A549 (cell line): ENCODE data around the gene PPM1J. TPM values are rescaled to one million over a fixed set of nuclear protein-coding genes. Genes with fewer than 3 reads are reported as not detected.
A peak's percentile ranks its signal among the peaks of the same experiment; 100 is the strongest.

Source experiments
- ATAC-seq, 2 experiments: fragments of 200-7000 bp in 1 of 2; fragments of >200 bp in 1 of 2; cut with Nextera tagmentation in 1 of 2; cut with Tn5 transposase in 1 of 2; 3 replicates each; pipeline versions ENCODE4 v1.8.0 to v1.9.1; 2018 to 2020; ENCODE audit warnings: mild to moderate bottlenecking in 1 of 2, moderate library complexity in 1 of 2
- CTCF ChIA-PET: fragments of 300-600 bp; sonication (Branson Sonifier 250); formaldehyde crosslinking; extraction: SDS; loops from one replicate; lab custom pipeline; 2021; ENCODE audit warnings: antibody characterized with exemption, inconsistent platforms; lab: Yijun Ruan, JAX
- POLR2A ChIA-PET: fragments of 350-600 bp; formaldehyde crosslinking; extraction: SDS; loops from one replicate; lab custom pipeline; 2021; ENCODE audit warnings: antibody characterized with exemption, inconsistent platforms; lab: Yijun Ruan, JAX
- DNase-seq, 2 experiments: peaks; one replicate each; pipeline versions ENCODE4 v3.0.0 to v3.0.0-alpha.2; 2011 to 2016; ENCODE audit warnings: low read depth in 1 of 2, low spot score in 1 of 2
- FAIRE-seq: peaks from 2 replicates; lab custom pipeline; 2011; peaks lifted over from hg19 to GRCh38; lab: Jason Lieb, UNC
- H3K27ac ChIP-seq, 2 experiments: fragments of >200 bp; sonication (Bioruptor Twin); formaldehyde crosslinking; 3 replicates each; pipeline ENCODE4 v1.5.1; 2016 to 2017
- H3K4me1 ChIP-seq: fragments of >200 bp; sonication (Bioruptor Twin); formaldehyde crosslinking; 3 replicates; pipeline ENCODE4 v1.6.1; 2016
- H3K4me2 ChIP-seq: fragments of >200 bp; sonication (Bioruptor Twin); formaldehyde crosslinking; 3 replicates; pipeline ENCODE4 v1.6.1; 2016
- H3K4me3 ChIP-seq: fragments of >200 bp; sonication (Bioruptor Twin); formaldehyde crosslinking; 3 replicates; pipeline ENCODE4 v1.5.1; 2016
- H3K9me3 ChIP-seq: fragments of >200 bp; sonication (Bioruptor Twin); formaldehyde crosslinking; 3 replicates; pipeline ENCODE4 v1.6.1; 2016
- BHLHE40 ChIP-seq: IDR thresholded peaks from 2 replicates; pipeline ENCODE4 v1.6.1; 2012; ENCODE audit warnings: low read depth, low read length, inconsistent platforms
- CBX8 ChIP-seq: fragments of 200-600 bp; sonication (generic); IDR thresholded peaks from 2 replicates; pipeline ENCODE4 v1.6.1; 2016
- CHD4 ChIP-seq: fragments of 200-600 bp; sonication (generic); IDR thresholded peaks from 2 replicates; pipeline ENCODE4 v1.6.1; 2016; ENCODE audit warnings: antibody characterized with exemption, mild to moderate bottlenecking, borderline replicate concordance
- CTCF ChIP-seq: fragments of >200 bp; sonication (Bioruptor Twin); formaldehyde crosslinking; IDR thresholded peaks from 3 replicates; pipeline ENCODE4 v1.5.1; 2016
- EHF ChIP-seq: fragments of 250-450 bp; sonication (Bioruptor Pico); IDR thresholded peaks from 2 replicates; pipeline ENCODE4 v1.5.0; 2020; ENCODE audit warnings: mild to moderate bottlenecking
- EHMT2 ChIP-seq: fragments of 200-600 bp; sonication (generic); IDR thresholded peaks from 2 replicates; pipeline ENCODE4 v1.6.1; 2016; ENCODE audit warnings: antibody characterized with exemption, low read depth, mild to moderate bottlenecking, moderate library complexity
- FOSB ChIP-seq: fragments of 250-450 bp; sonication (Bioruptor Pico); IDR thresholded peaks from 2 replicates; pipeline ENCODE4 v1.5.0; 2020; ENCODE audit warnings: mild to moderate bottlenecking, moderate library complexity
- GATA3 ChIP-seq: IDR thresholded peaks from 2 replicates; pipeline ENCODE4 v1.6.1; 2012; ENCODE audit warnings: borderline replicate concordance
- HES2 ChIP-seq: fragments of >200 bp; sonication (Bioruptor Twin); formaldehyde crosslinking; IDR thresholded peaks from 2 replicates; pipeline ENCODE4 v1.6.1; 2016
- JUN ChIP-seq, 2 experiments: fragments of >200 bp; sonication (Bioruptor Twin); formaldehyde crosslinking; IDR thresholded peaks; 2 replicates in 1 of 2; 3 replicates in 1 of 2; pipeline ENCODE4 v1.6.1; 2016 to 2017
- KDM1A ChIP-seq: fragments of 200-600 bp; sonication (generic); IDR thresholded peaks from 2 replicates; pipeline ENCODE4 v1.6.1; 2016; ENCODE audit warnings: low read depth, mild to moderate bottlenecking
- MAX ChIP-seq: IDR thresholded peaks from 2 replicates; pipeline ENCODE4 v1.6.1; 2012
- MYC ChIP-seq: IDR thresholded peaks from 2 replicates; pipeline ENCODE4 v1.6.1; 2012; ENCODE audit warnings: mild to moderate bottlenecking, inconsistent platforms, low read length, improper control_type of control experiment, borderline replicate concordance
- NFE2L2 ChIP-seq: fragments of 150-350 bp; conservative IDR thresholded peaks from 2 replicates; pipeline ENCODE4 v1.6.1; 2014; ENCODE audit warnings: low read length
- PHF8 ChIP-seq: fragments of 200-600 bp; sonication (generic); IDR thresholded peaks from 2 replicates; pipeline ENCODE4 v1.6.1; 2016; ENCODE audit warnings: low read depth, mild to moderate bottlenecking, antibody characterized with exemption, moderate library complexity, borderline replicate concordance
- POLR2A ChIP-seq: IDR thresholded peaks from 2 replicates; pipeline ENCODE4 v1.6.1; 2012; ENCODE audit warnings: mild to moderate bottlenecking, low read length
- RAD21 ChIP-seq, 2 experiments: fragments of >200 bp in 1 of 2; sonication (Bioruptor Twin) in 1 of 2; formaldehyde crosslinking in 1 of 2; IDR thresholded peaks in 1 of 2; conservative IDR thresholded peaks in 1 of 2; 2 replicates in 1 of 2; 3 replicates in 1 of 2; pipeline ENCODE4 v1.6.1; 2012 to 2018; ENCODE audit warnings: inconsistent platforms in 1 of 2
- REST ChIP-seq: fragments of 200-600 bp; sonication (generic); IDR thresholded peaks from 2 replicates; pipeline ENCODE4 v1.6.1; 2016; ENCODE audit warnings: antibody characterized with exemption, mild to moderate bottlenecking, moderate library complexity
- RFX5 ChIP-seq: fragments of 450-650 bp; IDR thresholded peaks from 2 replicates; pipeline ENCODE4 v1.7.1; 2014; ENCODE audit warnings: antibody characterized with exemption, mild to moderate bottlenecking, moderate library complexity
- TFCP2L1 ChIP-seq: fragments of 250-450 bp; sonication (Bioruptor Pico); IDR thresholded peaks from 2 replicates; pipeline ENCODE4 v1.5.0; 2021; ENCODE audit warnings: mild to moderate bottlenecking
- USF2 ChIP-seq: fragments of 450-650 bp; IDR thresholded peaks from 2 replicates; pipeline ENCODE4 v1.6.1; 2014; ENCODE audit warnings: antibody characterized with exemption
- WGBS: methylation state at CpG from one replicate; pipeline ENCODE4 v1.1.6; 2017; ENCODE audit errors: missing lambda C conversion rate; 5-methylcytosine and 5-hydroxymethylcytosine counted together
- polyA plus RNA-seq, 4 experiments: library from polyadenylated mRNA; depleted of rRNA in 3 of 4; stranded (reverse); fragments of >200 nt; fragmentation: RNase III in 1 of 4; extraction: RNeasy Plus Mini Kit Qiagen cat#74134 plus additional on column Dnase treatment in 1 of 4; gene quantifications; 2 replicates in 3 of 4; 3 replicates in 1 of 4; pipeline ENCODE4 v1.2.3, GENCODE V29; 2011 to 2017

The PPM1J gene
- polyA plus RNA-seq, 2 of the 4 experiments (the other 2 are of a cell fraction) = 0.32 to 0.62 TPM

GRCh38 chr1:112674986-112675727 lies 40.0 kb downstream of the PPM1J start:
- H3K4me1 ChIP-seq = peaks cover 11% of the 10 kb centered on the region; the same call in 2 of the 3 replicates
- ATAC-seq = peak; percentile 71 to 78
- H3K9me3 ChIP-seq = no peaks in the 10 kb centered on the region
- WGBS = 0% methylated on average over 5 of the region's 68 CpGs
- no peak for FAIRE-seq
- CTCF ChIA-PET = interaction anchor here (0.8 to 3.8 kb wide), 18 partner anchors 9 to 284 kb away, joined by 3 to 13 read pairs (median 5); partner anchors contain the start of gene PPM1J
- TF ChIP-seq CTCF (peak; percentile 17; the same call in 1 of the 3 replicates), JUN (IDR thresholded peaks at IDR 0.05) (0 out of 5 replicates have a peak, but pooled peaks of 1 of the 2 experiments have one; percentile 6), POLR2A (peak; percentile 6; the same call in 1 of the 2 replicates), EHF (CRISPR knock-in tag) (no peak), PHF8 (peak; percentile 9; the same call in 1 of the 2 replicates), REST (no peak), MAX (peak; percentile 32), RAD21 (conservative IDR thresholded peaks at IDR 0.05 in 1 of 2, IDR thresholded peaks at IDR 0.05 in 1 of 2) (peak in 1 of 2 experiments; percentile 23; a peak in 1 of 5 replicates)
- POLR2A ChIA-PET = interaction anchor here (0.5 to 1.8 kb wide), 7 partner anchors 25 to 284 kb away, joined by 3 to 9 read pairs (median 5); partner anchors contain the start of genes RHOC and ST7L
- H3K4me2 ChIP-seq = peak overlapping the region; percentile 69
- peak overlapping the region; percentile 92 for H3K4me3 ChIP-seq
- H3K27ac ChIP-seq = peak overlapping the region; percentile 94 to 97
- DNase-seq = peak in 1 of 2 experiments; percentile 17

GRCh38 chr1:112674440-112674985 lies 40.6 kb downstream of the PPM1J start, which contains the start of gene MOV10:
MOV10 (plus strand) TSS chr1:112674659; CDS start chr1:112674913, 254 bp downstream.
- peak; percentile 35 to 69 for DNase-seq
- no peak for FAIRE-seq
- WGBS = 0% methylated on average over 14 of the region's 30 CpGs
- no peaks in the 10 kb centered on the region for H3K9me3 ChIP-seq
- peak within 1 kb of the TSS; percentile 69 for H3K4me2 ChIP-seq
- peak within 1 kb of the TSS; percentile 94 to 97 for H3K27ac ChIP-seq
- ChIA-PET CTCF (interaction anchor here (0.8 to 3.8 kb wide), 18 partner anchors 10 to 284 kb away, joined by 3 to 13 read pairs (median 5); partner anchors contain the start of gene PPM1J), POLR2A (interaction anchor here (0.5 to 1.8 kb wide), 9 partner anchors 26 to 284 kb away, joined by 3 to 9 read pairs (median 5); partner anchors contain the start of genes RHOC and ST7L)
- H3K4me3 ChIP-seq = peak within 1 kb of the TSS; percentile 92
- peak; percentile 74 to 85 for ATAC-seq
- H3K4me1 ChIP-seq = peaks cover 11% of the 10 kb centered on the region; the same call in 2 of the 3 replicates
- TF ChIP-seq PHF8 (0 out of 2 replicates have a peak, but pooled peaks have one; percentile 34), KDM1A (no peak), RFX5 (no peak), RAD21 (conservative IDR thresholded peaks at IDR 0.05 in 1 of 2, IDR thresholded peaks at IDR 0.05 in 1 of 2) (no peak), EHF (CRISPR knock-in tag) (no peak), CHD4 (no peak), HES2 (no peak), FOSB (CRISPR knock-in tag) (no peak), CBX8 (no peak), MAX (peak; percentile 29), BHLHE40 (no peak), TFCP2L1 (no peak), REST (no peak; the same call in 1 of the 2 replicates), MYC (no peak), NFE2L2 (no peak), GATA3 (no peak), USF2 (no peak), POLR2A (0 out of 2 replicates have a peak, but pooled peaks have one; percentile 23), EHMT2 (no peak)
